Neutrophil (primary cell): ENCODE results near the gene PRKG1.

ENCODE experiments used
- H3K27ac ChIP-seq: fragments of 200-600 bp; sonication (generic); 2 replicates; pipeline ENCODE4 v1.5.1; 2016; ENCODE audit warnings: mild to moderate bottlenecking, moderate library complexity
- H3K27me3 ChIP-seq: fragments of 200-600 bp; sonication (generic); 2 replicates; pipeline ENCODE4 v1.6.0; 2016; ENCODE audit warnings: mild to moderate bottlenecking
- H3K36me3 ChIP-seq: fragments of 200-600 bp; sonication (generic); 2 replicates; pipeline ENCODE4 v1.5.1; 2017
- H3K4me1 ChIP-seq, 2 experiments: fragments of 200-600 bp in 1 of 2; sonication (generic) in 1 of 2; 1 replicate in 1 of 2; 2 replicates in 1 of 2; pipeline versions ENCODE4 v1.5.1 to v1.6.1; 2013 to 2016; ENCODE audit warnings: low read depth in 1 of 2, low read length in 1 of 2, mild to moderate bottlenecking in 1 of 2, moderate library complexity in 1 of 2; ENCODE audit not compliant: control insufficient read depth in 1 of 2, insufficient read depth in 1 of 2
- H3K4me3 ChIP-seq, 2 experiments: fragments of 200-600 bp in 1 of 2; sonication (generic) in 1 of 2; 1 replicate in 1 of 2; 2 replicates in 1 of 2; pipeline ENCODE4 v1.5.1; 2013 to 2016; ENCODE audit warnings: low read depth in 1 of 2, low read length in 1 of 2, mild to moderate bottlenecking in 1 of 2, moderate library complexity in 1 of 2
- H3K9me3 ChIP-seq: fragments of 200-600 bp; sonication (generic); 2 replicates; pipeline ENCODE4 v1.5.1; 2016
- TF ChIP-seq, protein P1 (sequence below): fragments of 200-600 bp; sonication (generic); IDR thresholded peaks from 2 replicates; pipeline ENCODE4 v1.5.1; 2016; ENCODE audit warnings: antibody characterized with exemption

Gene PRKG1

DNA sequence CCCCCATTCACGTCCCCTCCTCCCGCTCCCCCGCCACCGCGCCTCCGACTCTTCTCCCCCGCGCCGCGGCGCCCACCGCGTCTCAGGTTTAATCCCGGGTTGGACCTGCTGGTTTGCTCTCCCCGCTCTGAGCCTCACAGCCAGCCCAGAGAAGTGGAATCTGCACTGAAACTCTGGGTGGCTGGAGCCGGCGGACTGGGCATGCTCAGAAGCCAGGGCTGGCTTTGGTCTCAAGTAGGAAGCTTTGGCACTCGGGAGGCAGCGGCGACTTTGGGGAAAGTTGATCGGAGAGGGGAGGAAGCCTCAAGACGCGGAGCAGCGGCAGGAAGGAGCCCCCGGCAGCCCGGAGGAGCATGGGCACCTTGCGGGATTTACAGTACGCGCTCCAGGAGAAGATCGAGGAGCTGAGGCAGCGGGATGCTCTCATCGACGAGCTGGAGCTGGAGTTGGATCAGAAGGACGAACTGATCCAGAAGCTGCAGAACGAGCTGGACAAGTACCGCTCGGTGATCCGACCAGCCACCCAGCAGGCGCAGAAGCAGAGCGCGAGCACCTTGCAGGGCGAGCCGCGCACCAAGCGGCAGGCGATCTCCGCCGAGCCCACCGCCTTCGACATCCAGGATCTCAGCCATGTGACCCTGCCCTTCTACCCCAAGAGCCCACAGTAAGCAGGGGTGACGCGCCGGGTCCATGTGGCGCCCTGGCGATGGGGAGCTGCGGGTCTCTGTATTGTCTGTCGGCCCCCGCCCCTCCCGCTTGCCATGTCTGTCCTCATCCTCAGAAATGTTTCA, at the start of gene PRKG1:
Gene PRKG1, plus strand, starts transcription at position 250 of the 791 bp plus-strand sequence.
- H3K36me3 ChIP-seq, result no peaks in the 10 kb centered on the region
- H3K4me3 ChIP-seq, result no peak within 1 kb of the TSS
- TF ChIP-seq, protein P1, sequence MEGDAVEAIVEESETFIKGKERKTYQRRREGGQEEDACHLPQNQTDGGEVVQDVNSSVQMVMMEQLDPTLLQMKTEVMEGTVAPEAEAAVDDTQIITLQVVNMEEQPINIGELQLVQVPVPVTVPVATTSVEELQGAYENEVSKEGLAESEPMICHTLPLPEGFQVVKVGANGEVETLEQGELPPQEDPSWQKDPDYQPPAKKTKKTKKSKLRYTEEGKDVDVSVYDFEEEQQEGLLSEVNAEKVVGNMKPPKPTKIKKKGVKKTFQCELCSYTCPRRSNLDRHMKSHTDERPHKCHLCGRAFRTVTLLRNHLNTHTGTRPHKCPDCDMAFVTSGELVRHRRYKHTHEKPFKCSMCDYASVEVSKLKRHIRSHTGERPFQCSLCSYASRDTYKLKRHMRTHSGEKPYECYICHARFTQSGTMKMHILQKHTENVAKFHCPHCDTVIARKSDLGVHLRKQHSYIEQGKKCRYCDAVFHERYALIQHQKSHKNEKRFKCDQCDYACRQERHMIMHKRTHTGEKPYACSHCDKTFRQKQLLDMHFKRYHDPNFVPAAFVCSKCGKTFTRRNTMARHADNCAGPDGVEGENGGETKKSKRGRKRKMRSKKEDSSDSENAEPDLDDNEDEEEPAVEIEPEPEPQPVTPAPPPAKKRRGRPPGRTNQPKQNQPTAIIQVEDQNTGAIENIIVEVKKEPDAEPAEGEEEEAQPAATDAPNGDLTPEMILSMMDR, result no peak
- H3K4me1 ChIP-seq, result no peaks in the 10 kb centered on the region
- peaks cover 71% of the 10 kb centered on the region for H3K27me3 ChIP-seq
- no peak within 1 kb of the TSS for H3K27ac ChIP-seq
- no peaks in the 10 kb centered on the region for H3K9me3 ChIP-seq

DNA sequence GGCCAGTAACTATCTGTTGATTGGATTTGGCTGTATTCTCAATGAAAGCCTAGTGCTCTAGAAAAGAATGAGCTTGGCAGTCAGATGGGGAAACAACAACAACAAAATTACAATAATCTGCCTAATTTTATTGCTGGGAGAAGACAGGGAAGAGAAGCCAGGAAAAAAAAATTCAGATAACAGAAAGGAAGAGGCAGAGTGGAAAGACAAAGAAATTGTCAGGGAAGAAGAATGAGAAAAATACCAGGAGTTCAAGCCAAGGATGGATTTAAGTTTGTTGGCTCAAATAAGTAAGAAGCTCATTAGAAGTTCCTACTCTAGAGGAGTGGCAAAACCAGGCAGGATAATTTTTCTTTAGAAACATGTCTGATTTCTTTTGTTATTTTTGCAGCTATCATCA, 45.9 kb upstream of the PRKG1 start:
- no peak overlapping the region for H3K4me3 ChIP-seq
- H3K4me1 ChIP-seq, result no peaks in the 10 kb centered on the region
- no peaks in the 10 kb centered on the region for H3K27me3 ChIP-seq
- TF ChIP-seq, protein P1, result no peak
- H3K36me3 ChIP-seq, result no peaks in the 10 kb centered on the region
- H3K9me3 ChIP-seq, result no peaks in the 10 kb centered on the region
- no peak overlapping the region for H3K27ac ChIP-seq

DNA sequence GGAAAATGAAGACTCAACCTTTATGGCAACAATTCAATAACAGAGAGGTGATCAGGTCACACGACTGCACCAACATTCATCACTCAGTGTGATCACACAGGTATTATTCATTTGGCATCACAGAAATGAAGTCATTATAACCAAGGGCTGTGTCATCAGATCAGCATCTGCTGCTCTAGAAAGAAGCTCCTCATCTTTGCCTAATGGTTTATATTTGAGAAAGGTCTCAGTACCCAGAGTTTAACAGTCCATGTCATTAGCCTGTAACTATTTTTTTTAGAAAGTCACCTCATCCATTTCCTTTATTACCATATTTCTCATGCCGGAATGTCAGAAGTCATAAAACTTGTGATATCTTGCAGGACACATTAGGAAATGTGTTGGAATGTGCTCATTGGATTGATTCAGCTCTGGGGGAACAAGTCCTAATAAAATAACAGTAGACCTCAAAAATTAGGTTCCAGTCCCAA, 45.1 kb upstream of the PRKG1 start:
- Histone ChIP-seq H3K27ac (no peak overlapping the region), H3K9me3 (no peaks in the 10 kb centered on the region), H3K27me3 (no peaks in the 10 kb centered on the region), H3K4me1 (no peaks in the 10 kb centered on the region), H3K4me3 (no peak overlapping the region), H3K36me3 (no peaks in the 10 kb centered on the region)
- TF ChIP-seq, protein P1, result no peak

DNA sequence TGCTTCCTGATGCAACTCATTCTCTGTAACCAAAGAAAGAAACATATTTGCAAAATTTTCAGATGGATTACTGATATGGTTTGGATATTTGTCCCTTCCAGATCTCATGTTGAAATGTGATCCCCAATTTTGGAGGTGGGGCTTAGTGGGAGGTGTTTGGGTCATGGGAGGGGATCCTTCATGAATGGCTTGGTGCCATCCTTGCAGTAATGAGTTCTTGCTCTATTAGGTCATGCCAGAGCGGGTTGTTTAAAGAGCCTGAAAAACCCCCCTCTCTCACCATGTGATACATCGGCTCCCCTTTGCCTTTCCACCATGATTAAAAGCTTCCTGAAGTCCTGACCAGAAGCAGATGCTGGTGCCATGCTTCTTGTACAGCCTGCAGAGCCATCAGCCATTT, 43.8 kb upstream of the PRKG1 start:
- TF ChIP-seq, protein P1, result no peak
- Histone ChIP-seq H3K4me1 (no peaks in the 10 kb centered on the region), H3K36me3 (no peaks in the 10 kb centered on the region), H3K27me3 (no peaks in the 10 kb centered on the region), H3K9me3 (no peaks in the 10 kb centered on the region), H3K4me3 (no peak overlapping the region), H3K27ac (no peak overlapping the region)

DNA sequence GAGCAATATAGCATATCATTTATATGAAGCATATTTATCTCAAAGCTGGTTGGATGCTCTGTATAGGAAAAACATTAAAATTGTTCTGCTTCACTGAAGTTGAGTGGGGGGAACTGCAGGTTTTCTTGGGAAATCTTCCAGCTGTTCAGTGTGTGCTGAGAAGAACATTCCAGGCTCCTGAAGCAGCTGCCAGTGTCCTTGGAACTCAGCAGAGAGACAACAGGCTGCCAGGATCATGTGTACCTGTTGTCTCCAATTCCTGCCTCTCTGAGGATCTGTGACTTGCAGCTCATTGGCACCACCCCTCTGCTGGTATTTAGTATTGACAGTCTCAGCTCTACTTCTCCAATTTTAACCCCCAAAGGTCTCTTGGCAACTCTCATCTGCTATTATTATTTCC, 42.3 kb upstream of the PRKG1 start:
- H3K27me3 ChIP-seq, result no peaks in the 10 kb centered on the region
- no peaks in the 10 kb centered on the region for H3K4me1 ChIP-seq
- H3K27ac ChIP-seq, result no peak overlapping the region
- TF ChIP-seq, protein P1, result no peak
- H3K36me3 ChIP-seq, result no peaks in the 10 kb centered on the region
- H3K9me3 ChIP-seq, result no peaks in the 10 kb centered on the region
- H3K4me3 ChIP-seq, result no peak overlapping the region
